ENCODE data around the gene SLC6A19. TPM values are rescaled to one million over a fixed set of nuclear protein-coding genes. Genes with fewer than 3 reads are reported as not detected.

SLC6A19 gene
- total and polyA plus RNA-seq, 2 of the 13 experiments (the other 11 are each of a cell fraction or from before 2014, with no cell fraction given) = 0.02 TPM; not detected in 1

- no peak for DNase-seq (ENCODE audit: low spot score)
- FAIRE-seq = no peak
- POLR2A ChIA-PET = no interaction called here
Observed at GRCh38 chr5:1272201-1272600, 70.8 kb downstream of the SLC6A19 start.

More at GRCh38 chr5:1272201-1272600, 70.8 kb downstream of the SLC6A19 start:
- no peak for TF ChIP-seq ZSCAN30 (CRISPR knock-in tag; IDR thresholded peaks at IDR 0.05)
- no peak for TF ChIP-seq ZNF776 (CRISPR knock-in tag; IDR thresholded peaks at IDR 0.05)
- TF ChIP-seq ZBTB8A (CRISPR knock-in tag; IDR thresholded peaks at IDR 0.05; ENCODE audit: borderline replicate concordance, low read depth) = no peak
- no peak for TF ChIP-seq JUNB (CRISPR knock-in tag; IDR thresholded peaks at IDR 0.05; ENCODE audit: borderline replicate concordance)
- TF ChIP-seq JDP2 (CRISPR knock-in tag; IDR thresholded peaks at IDR 0.05; ENCODE audit: borderline replicate concordance) = no peak
- no peak for TF ChIP-seq AGO1 (IDR thresholded peaks at IDR 0.05; ENCODE audit: low read depth, low read length, poor library complexity, severe bottlenecking)
- TF ChIP-seq ARNT2 (CRISPR knock-in tag; IDR thresholded peaks at IDR 0.05; ENCODE audit: low read depth) = no peak
- TF ChIP-seq EEA1 (CRISPR knock-in tag; IDR thresholded peaks at IDR 0.05; ENCODE audit: borderline replicate concordance) = no peak
- TF ChIP-seq SMYD3 (CRISPR knock-in tag; IDR thresholded peaks at IDR 0.05) = no peak
- TF ChIP-seq, protein P1, sequence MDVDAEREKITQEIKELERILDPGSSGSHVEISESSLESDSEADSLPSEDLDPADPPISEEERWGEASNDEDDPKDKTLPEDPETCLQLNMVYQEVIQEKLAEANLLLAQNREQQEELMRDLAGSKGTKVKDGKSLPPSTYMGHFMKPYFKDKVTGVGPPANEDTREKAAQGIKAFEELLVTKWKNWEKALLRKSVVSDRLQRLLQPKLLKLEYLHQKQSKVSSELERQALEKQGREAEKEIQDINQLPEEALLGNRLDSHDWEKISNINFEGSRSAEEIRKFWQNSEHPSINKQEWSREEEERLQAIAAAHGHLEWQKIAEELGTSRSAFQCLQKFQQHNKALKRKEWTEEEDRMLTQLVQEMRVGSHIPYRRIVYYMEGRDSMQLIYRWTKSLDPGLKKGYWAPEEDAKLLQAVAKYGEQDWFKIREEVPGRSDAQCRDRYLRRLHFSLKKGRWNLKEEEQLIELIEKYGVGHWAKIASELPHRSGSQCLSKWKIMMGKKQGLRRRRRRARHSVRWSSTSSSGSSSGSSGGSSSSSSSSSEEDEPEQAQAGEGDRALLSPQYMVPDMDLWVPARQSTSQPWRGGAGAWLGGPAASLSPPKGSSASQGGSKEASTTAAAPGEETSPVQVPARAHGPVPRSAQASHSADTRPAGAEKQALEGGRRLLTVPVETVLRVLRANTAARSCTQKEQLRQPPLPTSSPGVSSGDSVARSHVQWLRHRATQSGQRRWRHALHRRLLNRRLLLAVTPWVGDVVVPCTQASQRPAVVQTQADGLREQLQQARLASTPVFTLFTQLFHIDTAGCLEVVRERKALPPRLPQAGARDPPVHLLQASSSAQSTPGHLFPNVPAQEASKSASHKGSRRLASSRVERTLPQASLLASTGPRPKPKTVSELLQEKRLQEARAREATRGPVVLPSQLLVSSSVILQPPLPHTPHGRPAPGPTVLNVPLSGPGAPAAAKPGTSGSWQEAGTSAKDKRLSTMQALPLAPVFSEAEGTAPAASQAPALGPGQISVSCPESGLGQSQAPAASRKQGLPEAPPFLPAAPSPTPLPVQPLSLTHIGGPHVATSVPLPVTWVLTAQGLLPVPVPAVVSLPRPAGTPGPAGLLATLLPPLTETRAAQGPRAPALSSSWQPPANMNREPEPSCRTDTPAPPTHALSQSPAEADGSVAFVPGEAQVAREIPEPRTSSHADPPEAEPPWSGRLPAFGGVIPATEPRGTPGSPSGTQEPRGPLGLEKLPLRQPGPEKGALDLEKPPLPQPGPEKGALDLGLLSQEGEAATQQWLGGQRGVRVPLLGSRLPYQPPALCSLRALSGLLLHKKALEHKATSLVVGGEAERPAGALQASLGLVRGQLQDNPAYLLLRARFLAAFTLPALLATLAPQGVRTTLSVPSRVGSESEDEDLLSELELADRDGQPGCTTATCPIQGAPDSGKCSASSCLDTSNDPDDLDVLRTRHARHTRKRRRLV (CRISPR knock-in tag; IDR thresholded peaks at IDR 0.05) = no peak
- no peak for TF ChIP-seq ZNF724P (CRISPR knock-in tag; IDR thresholded peaks at IDR 0.05; ENCODE audit: borderline replicate concordance)
- TF ChIP-seq, protein P2, sequence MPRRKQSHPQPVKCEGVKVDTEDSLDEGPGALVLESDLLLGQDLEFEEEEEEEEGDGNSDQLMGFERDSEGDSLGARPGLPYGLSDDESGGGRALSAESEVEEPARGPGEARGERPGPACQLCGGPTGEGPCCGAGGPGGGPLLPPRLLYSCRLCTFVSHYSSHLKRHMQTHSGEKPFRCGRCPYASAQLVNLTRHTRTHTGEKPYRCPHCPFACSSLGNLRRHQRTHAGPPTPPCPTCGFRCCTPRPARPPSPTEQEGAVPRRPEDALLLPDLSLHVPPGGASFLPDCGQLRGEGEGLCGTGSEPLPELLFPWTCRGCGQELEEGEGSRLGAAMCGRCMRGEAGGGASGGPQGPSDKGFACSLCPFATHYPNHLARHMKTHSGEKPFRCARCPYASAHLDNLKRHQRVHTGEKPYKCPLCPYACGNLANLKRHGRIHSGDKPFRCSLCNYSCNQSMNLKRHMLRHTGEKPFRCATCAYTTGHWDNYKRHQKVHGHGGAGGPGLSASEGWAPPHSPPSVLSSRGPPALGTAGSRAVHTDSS (CRISPR knock-in tag; conservative IDR thresholded peaks at IDR 0.05) = no peak
- TF ChIP-seq STAG1 (CRISPR knock-in tag; IDR thresholded peaks at IDR 0.05) = no peak
- in situ Hi-C loops (cut with HindIII; ENCODE audit: extremely low pct_ligation_motif_present, low pct_unique_long_range_greater_than_20kb) (no loop called here), intact Hi-C loops (cut with micrococcal nuclease; ENCODE audit: unreplicated experiment) (no loop called here)
- Histone ChIP-seq H3K27ac (ENCODE audit: extremely low read length, insufficient read depth, low read length) (no peak overlapping the region), H3K9me3 (ENCODE audit: low read length) (no peaks in the 10 kb centered on the region), H3K4me1 (ENCODE audit: insufficient read depth, low read length) (no peaks in the 10 kb centered on the region), H3K9ac (ENCODE audit: insufficient read depth, low read depth, low read length) (no peak overlapping the region), H4K20me1 (ENCODE audit: insufficient read depth, low read length) (no peaks in the 10 kb centered on the region), H3K27me3 (ENCODE audit: control insufficient read depth in 1 of 2, insufficient read depth in 2 of 2, low read length in 2 of 2) (peaks cover 0 to 7% of the 10 kb centered on the region in 2 experiments; a peak in 3 of 5 replicates), H3K36me3 (replicated peaks in 1 of 2; ENCODE audit: control insufficient read depth in 1 of 2, insufficient read depth in 2 of 2, low read length in 2 of 2) (0 out of 5 replicates have a peak, but pooled peaks cover 0 to 2% of the 10 kb centered on the region in 2 experiments), H2AFZ (ENCODE audit: low read length) (no peak overlapping the region), H3K4me2 (ENCODE audit: low read depth, low read length) (no peak overlapping the region), H3K4me3 (replicated peaks in 1 of 3; ENCODE audit: insufficient read depth in 1 of 3, low read depth in 2 of 3, low read length in 3 of 3) (no peak overlapping the region), H3K79me2 (ENCODE audit: insufficient read depth, low read length) (no peaks in the 10 kb centered on the region)
- CTCF ChIA-PET (ENCODE audit: low intra/inter-chr PET ratio, low total read pairs) = no interaction called here
- no TSS peak for BruUV-seq (replicated peaks)
- ATAC-seq = no peak
- 78% methylated on average over 16 of the region's 21 CpGs for whole genome bisulfite sequencing (ENCODE audit: low lambda C conversion rate)

All from HepG2 (cell line).